ENCODE results near the gene DLEC1. TPM values are rescaled to one million over a fixed set of nuclear protein-coding genes. Genes with fewer than 3 reads are reported as not detected.

DLEC1 gene
- total and polyA plus RNA-seq, 9 of the 15 experiments (the other 6 are each of a cell fraction or from before 2014, with no cell fraction given): 0.07 to 0.08 TPM; not detected in 7

GRCh38 chr3:38136777-38137614 lies 98.0 kb downstream of the DLEC1 start, which contains the start of gene ACAA1 (continued):
- TF ChIP-seq ZNF318 (IDR thresholded peaks at IDR 0.05; ENCODE audit: borderline replicate concordance in 1 of 2, low read depth in 1 of 2) (no peak), HNRNPL (IDR thresholded peaks at IDR 0.05; ENCODE audit: low read depth, low read length) (no peak), ZKSCAN3 (CRISPR knock-in tag; IDR thresholded peaks at IDR 0.05) (no peak), BCL6 (CRISPR knock-in tag; IDR thresholded peaks at IDR 0.05) (peak; percentile 62; the same call in 1 of the 2 replicates), TFAM (CRISPR knock-in tag; conservative IDR thresholded peaks at IDR 0.05) (no peak), TAF1 (IDR thresholded peaks at IDR 0.05; ENCODE audit: control insufficient read depth, extremely low read depth, insufficient read depth, low read length, severe bottlenecking) (peak; percentile 60)
- TF ChIP-seq, protein P1, sequence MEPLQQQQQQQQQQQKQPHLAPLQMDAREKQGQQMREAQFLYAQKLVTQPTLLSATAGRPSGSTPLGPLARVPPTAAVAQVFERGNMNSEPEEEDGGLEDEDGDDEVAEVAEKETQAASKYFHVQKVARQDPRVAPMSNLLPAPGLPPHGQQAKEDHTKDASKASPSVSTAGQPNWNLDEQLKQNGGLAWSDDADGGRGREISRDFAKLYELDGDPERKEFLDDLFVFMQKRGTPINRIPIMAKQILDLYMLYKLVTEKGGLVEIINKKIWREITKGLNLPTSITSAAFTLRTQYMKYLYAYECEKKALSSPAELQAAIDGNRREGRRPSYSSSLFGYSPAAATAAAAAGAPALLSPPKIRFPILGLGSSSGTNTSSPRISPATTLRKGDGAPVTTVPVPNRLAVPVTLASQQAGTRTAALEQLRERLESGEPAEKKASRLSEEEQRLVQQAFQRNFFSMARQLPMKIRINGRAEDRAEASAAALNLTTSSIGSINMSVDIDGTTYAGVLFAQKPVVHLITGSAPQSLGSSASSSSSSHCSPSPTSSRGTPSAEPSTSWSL (CRISPR knock-in tag; IDR thresholded peaks at IDR 0.05; ENCODE audit: borderline replicate concordance): 0 out of 2 replicates have a peak, but pooled peaks have one; percentile 14
- TF ChIP-seq, protein P2, sequence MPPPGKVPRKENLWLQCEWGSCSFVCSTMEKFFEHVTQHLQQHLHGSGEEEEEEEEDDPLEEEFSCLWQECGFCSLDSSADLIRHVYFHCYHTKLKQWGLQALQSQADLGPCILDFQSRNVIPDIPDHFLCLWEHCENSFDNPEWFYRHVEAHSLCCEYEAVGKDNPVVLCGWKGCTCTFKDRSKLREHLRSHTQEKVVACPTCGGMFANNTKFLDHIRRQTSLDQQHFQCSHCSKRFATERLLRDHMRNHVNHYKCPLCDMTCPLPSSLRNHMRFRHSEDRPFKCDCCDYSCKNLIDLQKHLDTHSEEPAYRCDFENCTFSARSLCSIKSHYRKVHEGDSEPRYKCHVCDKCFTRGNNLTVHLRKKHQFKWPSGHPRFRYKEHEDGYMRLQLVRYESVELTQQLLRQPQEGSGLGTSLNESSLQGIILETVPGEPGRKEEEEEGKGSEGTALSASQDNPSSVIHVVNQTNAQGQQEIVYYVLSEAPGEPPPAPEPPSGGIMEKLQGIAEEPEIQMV (tag; conservative IDR thresholded peaks at IDR 0.05; ENCODE audit: low read depth): no peak
- TF ChIP-seq, protein P3, sequence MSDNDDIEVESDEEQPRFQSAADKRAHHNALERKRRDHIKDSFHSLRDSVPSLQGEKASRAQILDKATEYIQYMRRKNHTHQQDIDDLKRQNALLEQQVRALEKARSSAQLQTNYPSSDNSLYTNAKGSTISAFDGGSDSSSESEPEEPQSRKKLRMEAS (CRISPR knock-in tag; IDR thresholded peaks at IDR 0.05): peak; percentile 60
- TF ChIP-seq, protein P4, sequence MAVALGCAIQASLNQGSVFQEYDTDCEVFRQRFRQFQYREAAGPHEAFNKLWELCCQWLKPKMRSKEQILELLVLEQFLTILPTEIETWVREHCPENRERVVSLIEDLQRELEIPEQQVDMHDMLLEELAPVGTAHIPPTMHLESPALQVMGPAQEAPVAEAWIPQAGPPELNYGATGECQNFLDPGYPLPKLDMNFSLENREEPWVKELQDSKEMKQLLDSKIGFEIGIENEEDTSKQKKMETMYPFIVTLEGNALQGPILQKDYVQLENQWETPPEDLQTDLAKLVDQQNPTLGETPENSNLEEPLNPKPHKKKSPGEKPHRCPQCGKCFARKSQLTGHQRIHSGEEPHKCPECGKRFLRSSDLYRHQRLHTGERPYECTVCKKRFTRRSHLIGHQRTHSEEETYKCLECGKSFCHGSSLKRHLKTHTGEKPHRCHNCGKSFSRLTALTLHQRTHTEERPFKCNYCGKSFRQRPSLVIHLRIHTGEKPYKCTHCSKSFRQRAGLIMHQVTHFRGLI (CRISPR knock-in tag; IDR thresholded peaks at IDR 0.05): no peak; the same call in 1 of the 2 replicates
